Umbilical cord (tissue), 2 donors: ENCODE results near the gene ZNF43. TPM values are rescaled to one million over a fixed set of nuclear protein-coding genes. Genes with fewer than 3 reads are reported as not detected.
A peak's percentile ranks its signal among the peaks of the same experiment; 100 is the strongest.
"Not testable (repeated sequence)": the region's sequence is repeated elsewhere in the genome, so short reads cannot be mapped to it uniquely, and the experiment has no call there.

Experiments used
- DNase-seq: peaks from one replicate; pipeline ENCODE4 v3.0.0-alpha.2; 2015; ENCODE audit warnings: low spot score
- total RNA-seq: library from RNA; depleted of rRNA; stranded (reverse); fragments of >200 nt; gene quantifications from one replicate; pipeline ENCODE4 v1.2.3, GENCODE V29; 2014; ENCODE audit warnings: low replicate concordance; ENCODE audit not compliant: insufficient read depth

The ZNF43 gene
- 16.9 TPM for total RNA-seq

DNA sequence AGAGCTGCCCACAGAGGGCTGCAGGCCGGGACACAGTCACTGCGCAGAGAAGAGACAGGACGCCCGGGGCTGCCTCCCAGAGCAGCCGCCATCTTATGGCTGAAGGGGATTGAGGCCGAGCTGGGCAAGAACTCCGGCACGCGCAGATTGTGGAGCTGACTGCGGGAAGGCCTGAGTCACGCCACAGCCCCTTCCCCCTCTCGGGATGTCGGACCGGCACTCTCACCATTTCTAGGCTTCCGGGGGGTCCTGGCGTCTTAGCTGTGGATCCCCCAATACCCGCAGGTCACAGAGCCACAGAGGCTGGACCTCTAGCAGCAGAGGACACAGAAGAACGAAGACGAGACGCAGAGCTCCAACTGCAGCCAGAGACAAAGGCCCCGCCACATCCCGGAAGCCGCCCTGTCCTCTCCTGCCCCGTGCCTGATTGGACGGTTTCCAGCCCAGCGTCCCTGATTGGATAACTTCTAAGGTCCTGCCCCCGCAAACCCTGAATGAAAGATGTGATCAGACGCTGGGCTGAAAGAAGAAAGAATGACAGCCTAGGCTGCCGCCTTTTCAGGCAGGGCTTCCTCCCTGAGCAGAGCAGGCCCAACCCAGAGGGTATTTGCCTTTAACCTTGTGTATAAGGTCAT lies at the start of gene ZNF43:
ZNF43 (minus strand) TSS at position 373 of the 635 bp plus-strand sequence; CDS start at position 229, 144 bp downstream.
- DNase-seq = peak; percentile 99

DNA sequence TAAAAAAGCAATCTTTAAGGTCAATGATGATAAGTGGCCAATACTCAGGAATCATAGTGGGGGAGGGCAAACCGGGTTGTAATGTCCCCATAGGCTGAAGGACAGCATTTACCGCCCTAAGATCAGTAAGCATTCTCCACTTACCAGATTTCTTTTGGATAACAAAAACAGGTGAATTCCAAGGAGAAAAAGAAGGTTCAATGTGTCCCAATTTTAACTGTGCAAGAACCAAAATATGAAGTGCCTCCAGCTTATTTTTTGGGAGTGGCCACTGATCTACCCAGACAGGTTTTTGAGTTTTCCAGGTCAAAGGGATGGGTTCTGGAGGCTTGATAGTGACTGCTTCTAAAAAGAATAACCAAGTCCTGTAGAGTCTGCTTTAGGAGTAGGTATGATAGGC lies 49.5 kb upstream of the ZNF43 start:
- DNase-seq = not testable (repeated sequence)

DNA sequence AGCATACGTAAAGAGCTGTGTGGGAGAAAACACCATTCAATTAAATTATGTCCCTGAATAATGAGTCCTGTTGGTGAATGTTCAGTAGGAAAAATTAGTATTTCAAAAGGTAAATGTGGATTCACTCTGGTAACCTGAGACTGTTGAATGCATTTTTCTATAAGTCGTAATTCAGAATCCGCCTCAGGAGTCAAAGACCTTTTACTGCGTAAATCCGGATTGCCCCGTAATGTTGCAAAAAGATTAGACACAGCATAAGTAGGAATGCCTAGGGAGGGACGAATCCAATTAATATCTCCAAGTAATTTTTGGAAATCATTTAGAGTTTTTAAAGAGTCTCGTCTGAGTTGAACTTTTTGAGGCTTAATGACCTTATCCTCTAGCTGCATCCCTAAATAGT lies 48.8 kb upstream of the ZNF43 start:
- DNase-seq = not testable (repeated sequence)

DNA sequence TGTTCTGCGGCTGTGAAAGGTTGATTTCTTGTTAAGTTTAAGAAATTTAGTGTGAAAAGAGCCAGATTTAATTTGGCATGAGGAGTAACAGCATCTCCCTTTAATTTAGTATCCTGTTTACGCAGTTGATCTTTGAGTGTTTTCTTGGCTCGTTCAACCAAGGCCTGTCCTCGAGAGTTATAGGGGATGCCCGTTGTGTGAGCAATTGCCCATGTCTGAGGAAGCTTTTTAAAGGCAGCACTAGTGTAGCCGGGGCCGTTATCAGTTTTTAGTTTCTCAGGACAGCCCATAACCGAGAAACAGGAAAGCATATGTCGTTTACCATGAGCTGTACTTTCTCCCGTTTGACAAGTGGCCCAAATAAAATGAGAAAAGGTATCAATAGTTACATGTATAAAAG lies 47.5 kb upstream of the ZNF43 start:
- no peak for DNase-seq

DNA sequence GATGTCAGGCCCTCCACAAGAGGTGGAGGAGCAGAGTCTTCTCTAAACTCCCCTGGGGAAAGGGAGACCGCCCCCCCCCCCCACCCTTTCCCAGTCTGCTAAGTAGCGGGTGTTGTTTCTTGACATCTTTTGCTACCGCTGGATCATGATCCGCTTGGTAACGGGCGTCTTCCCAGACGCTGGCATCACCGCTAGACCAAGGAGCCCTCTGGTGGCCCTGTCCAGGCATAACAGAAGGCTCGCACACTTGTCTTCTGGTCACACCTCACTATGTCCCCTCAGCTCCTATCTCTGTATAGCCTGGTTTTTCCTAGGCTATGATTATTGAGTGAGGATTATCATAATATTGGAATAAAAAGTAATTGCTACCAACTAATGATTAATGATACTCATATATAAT lies 44.8 kb upstream of the ZNF43 start:
- DNase-seq = not testable (repeated sequence)

DNA sequence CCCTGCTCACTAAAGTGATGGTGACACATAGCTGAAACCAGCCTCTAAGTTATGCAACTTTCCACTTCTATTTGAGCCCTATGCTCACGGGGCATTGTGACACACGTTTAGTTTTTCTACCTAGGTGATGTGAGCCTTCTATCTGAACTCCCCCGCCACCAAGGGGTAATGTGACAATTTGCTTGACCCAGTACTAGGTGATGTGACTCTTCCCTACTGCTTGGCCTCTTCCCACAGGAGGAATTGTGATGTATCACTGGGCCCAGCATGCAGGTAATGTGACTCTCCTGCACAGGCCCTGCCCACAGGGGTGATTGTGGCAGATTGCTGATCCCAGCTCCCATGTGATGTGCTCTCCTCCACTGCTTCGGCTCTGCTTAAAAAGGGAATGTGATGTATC lies 42.7 kb upstream of the ZNF43 start:
- DNase-seq = no peak

DNA sequence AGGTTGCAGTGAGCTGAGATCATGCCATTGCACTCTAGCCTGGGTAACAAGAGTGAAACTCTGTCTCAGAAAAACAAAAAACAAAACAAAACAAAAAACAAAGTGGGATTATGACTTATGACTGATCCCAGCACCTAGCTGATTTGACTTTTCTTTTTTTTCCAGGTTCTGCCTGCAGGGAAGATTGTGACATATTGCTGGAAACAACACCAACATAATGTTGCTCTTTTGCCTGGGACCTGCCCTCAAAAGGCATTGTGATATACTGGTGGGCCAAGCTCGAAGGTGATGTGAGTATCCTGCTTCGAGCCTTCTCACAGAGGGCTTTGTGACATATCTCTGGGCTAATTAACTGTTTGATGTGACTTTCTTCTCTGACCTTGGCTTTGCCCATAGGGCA lies 42.0 kb upstream of the ZNF43 start:
- no peak for DNase-seq

DNA sequence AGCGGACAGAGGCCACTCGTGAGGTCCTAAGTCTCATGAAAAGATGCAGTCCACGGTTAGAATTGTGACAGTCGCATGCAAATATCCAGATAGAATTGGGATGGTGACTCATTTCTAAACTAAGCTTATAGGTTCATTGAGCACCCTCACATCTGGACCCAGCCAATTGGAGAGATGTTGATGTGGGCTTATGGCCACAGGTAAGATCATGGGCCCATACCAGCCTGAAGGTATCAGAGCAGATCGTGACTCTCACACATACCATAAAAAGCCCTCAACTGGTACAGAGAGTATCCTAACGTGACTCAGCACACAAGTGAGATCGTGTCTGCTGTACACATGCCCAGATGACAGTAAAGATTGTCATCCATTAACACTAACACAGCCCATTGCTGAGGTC lies 40.6 kb upstream of the ZNF43 start:
- DNase-seq = not testable (repeated sequence)

DNA sequence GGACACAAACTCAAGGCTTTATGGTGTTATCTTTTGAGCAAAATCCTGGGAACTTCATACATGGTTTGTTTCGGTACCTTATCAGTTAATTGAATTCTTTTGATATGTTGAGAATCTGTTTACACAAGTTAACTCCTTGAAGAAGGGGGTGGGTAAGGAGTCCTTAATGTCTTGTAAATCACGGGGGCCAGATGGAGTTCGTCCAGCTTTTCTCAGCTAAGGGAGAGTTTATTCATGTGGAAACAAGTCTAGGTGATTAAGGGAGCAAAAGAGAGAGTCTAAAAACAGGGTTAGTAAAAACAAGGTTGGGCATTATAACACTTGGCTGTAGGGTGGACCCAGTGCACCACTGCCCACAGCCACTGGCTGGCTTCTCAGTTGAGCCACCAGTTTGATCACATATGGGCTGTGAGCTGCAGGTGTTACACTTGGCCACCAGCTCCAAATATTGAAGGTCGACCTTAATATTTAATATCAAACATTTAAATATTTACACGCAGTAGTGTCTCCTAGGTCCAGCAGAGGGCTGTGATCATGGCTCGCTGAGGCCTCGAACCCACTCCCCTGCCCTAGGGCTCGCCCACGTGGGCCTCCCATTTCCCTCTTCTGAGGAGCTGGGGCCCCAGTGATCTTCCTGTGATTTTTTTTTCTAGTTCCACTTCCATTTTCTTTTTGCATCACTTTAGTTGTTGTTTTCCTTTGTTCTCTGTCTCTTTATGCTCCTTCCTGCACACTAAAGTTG lies 21.0 kb upstream of the ZNF43 start:
- no peak for DNase-seq

DNA sequence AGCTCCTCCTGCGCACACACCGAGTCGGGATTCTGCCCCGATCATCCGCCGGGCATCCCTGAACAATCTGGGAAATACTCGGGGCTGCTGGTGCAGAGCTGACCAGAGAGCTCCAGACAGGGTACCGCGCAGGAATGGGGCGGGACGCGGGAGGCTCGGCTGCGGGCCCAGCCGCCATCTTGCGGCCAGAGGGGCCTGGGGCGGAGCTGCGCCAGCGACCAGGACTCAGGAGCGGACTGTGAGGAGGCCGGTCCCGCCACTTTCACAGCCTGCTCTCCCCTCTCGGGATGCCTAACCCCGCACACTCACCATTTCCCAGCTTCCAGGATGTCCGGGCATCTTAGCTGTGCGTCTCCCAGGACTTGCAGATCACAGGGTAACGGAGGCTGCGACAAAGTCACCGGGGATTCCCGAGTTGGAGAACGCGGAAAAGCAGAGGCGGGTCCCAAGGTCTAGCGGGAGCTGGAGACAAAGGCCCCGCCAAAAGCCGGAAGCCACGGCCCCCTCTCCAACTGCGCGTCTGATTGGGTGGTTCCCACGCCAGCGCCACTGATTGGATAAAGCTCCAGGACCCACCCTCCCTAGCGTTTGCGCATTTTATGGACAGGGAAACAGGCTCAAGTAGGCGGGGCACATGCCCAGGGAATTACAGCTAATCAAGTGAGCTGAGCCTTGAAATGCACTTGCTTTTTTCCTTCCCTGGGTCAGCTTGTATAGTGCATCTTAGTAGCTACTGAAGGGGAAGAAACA lies 15.8 kb upstream of the ZNF43 start:
- peak; percentile 99 for DNase-seq

DNA sequence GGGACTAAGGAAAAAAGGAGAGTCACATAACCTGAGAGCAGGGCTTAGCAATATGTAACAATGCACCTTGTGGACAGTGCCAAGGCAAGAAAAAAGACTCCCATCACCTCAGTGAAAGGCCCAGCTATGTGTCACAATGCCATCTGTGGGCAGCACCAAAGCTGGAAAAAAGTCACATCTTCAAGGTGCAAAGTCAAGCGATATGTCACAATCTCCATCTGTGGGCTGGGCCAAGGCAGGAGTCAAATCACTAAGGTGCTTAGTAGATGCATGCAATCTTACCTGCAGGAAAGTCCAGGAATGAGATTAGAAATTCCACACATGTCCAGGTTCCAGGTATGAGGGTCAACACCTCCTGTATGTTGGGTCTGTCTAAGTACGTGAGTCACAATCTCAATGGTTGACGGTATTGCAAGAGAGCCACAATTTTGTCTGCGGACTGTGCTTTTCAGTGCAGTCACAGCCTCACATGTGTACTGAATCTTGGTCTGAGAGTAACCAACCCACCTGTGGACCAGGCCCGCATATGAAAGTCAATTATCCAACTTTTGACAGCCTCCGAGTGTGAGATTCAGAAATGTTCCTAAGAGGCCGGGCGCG lies 14.8 kb upstream of the ZNF43 start:
- no peak for DNase-seq

DNA sequence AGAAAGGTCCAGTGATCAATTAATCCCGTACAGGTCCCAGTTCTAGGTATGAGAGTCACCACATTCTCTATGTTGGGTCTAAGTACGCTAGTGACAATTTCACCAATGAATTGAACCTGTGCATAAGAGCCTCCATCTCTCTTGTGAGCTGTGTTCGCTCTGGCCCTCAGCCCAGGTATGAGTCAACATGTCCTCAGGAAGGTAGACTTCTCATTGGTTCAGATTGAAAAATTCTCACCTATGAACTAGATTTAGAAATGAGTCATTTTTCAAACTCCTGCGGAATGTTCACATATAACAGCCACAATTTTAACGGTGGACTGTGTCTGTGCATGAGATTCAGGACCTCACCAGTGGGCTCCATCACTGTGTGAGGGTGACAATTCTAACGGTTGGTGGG lies 12.7 kb upstream of the ZNF43 start:
- no peak for DNase-seq

DNA sequence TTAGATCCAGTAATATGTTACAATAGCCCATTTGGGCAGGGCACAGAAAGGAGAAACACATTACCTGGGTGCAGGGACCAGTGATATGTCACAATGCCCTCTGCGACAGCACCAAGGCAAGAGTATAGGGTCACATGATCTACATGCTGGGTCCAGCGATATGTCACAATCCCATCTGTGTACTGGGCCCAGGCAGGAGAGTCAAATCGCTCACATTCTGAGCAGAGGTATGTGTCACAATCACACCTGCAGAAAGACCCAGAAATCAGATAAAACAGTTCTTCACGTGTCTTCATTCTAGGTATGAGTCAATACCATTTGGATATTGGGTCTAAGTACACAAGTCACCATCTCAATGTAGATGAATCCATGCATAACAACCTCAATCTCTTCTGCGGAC lies 7.1 kb upstream of the ZNF43 start:
- DNase-seq = no peak

DNA sequence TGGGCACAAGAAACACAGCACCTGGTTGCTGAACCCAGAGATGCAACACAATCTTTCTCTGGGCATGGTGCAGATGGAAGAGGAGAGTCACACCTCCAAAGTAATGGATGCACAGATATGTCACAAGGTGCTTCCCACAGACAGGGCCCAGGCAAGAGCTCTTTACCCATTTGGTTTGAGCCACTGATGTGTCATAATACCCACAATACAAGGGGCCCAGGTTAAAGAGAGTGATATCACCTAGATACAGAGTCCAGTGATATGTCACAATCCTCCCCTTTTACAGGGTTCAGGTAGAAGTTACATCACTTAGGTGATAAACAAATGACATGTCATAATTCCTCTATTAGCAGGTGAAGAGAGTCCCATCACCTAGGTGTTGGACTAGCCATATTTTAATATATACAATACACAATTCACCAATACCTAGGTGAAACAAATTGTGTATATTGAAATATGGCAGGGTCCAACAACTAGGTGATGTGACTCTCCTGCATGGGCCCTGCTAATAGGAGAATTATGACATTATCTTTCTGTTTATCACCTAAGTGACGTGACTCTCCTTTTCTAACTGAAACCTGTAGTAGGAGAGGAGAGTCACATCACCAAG lies 5.6 kb upstream of the ZNF43 start:
- DNase-seq = no peak

DNA sequence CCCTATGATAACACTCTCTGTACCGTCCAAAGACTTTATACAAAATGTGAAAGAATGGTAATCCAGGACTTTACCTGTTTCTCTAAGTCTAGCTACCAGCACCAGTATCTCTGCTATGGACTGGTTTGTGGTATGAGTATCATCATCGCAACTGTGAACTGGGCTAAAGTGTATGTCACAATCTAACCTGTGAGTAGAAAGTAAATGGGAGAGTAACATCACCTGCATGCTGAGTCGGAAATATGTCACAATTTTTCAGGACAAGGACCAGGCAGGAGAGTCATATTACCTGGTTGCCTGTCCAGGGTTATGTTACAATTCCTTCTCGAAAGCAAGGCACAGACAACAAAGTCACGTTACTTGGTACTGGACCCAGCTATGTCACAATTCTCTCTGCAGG lies 5.1 kb upstream of the ZNF43 start:
- no peak for DNase-seq

DNA sequence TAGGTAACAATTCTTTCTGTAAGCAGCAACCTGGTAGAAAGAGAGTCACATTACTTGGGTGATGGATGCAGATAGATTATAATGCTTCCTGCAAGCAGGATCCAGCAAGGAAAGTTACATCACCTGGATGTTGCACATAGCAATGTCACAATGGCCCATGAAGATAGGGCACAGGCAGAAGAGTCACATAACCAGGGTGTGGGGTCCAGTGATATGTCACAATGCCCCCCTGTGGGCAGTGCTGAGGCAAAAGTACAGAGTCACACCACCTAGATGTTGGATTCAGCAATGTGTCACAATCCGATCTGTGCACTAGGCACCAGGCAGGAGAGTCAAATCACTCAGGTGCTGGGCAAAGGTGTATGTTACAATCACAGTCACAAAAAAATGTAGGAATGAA lies 4.0 kb upstream of the ZNF43 start:
- DNase-seq = no peak

DNA sequence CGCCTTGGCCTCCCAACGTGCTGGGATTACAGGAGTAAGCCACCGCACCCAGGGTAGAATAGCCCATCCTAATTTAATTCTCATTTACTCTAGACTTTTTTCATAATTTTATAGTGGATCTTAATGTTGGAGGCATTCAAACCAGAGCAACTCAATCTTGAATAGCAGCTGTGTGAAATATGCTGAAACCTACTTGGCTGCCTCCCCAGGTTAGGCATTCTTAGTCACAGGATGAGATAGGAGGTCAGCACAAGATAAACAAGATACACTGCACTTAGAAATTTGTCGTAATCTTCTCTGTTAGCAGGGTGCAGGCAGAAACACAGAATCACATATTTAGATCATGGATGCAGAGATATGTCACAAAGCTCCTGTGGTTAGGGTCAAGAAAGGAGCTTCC lies 2.7 kb upstream of the ZNF43 start:
- DNase-seq = no peak

DNA sequence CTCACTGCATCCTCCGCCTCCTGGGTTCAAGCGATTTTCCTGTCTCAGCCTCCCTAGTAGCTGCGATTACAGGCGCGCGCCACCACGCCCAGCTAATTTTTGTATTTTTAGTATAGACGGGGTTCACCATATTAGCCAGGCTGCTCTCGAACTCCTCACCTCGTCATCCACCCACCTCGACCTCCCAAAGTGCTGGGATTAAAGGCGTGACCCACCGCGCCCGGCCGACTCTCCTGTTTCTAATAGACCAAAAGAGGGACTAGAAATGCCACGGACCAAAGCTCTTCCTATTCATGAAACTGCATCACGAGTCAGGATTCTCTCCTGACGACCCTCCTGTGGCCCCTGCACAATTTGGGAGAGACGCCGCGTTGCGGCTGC lies 563 bp downstream of the ZNF43 start:
- DNase-seq = no peak

DNA sequence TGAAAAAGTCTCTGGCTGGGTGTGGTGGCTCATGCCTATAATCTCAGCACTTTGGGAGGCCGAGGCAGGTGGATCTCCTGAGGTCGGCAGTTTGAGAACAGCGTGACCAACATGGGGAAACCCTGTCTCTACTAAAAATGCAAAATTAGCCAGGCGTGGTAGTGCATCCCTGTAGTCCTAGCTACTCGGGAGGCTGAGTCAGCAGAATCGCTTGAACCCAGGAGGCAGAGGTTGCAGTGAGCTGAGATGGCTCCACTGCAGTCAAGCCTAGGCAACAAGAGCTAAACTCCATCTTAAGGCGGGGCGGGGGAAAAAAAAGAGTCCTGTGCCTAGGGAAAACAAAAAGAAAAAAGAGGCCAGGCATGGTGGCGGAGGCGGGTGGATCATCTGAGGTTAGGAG lies 2.2 kb downstream of the ZNF43 start:
- DNase-seq = no peak

DNA sequence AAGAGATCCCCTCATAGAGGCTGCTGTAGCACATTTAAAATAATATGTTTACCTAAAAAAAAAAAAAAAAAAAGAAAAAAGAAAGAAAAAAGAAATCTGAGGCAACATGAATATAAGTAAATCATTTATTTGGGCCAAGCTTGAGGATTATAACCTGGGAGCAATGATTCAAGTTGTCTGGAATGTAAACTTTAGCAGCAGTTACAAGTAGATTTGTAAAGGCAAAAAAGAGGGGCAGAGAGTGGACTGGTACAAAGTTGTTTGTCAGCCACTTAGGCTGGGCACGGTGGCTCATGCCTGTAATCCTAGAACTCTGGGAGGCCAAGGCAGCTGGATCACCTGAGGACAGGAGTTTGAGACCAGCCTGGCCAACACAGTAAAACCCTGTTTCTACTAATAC lies 11.3 kb downstream of the ZNF43 start:
- no peak for DNase-seq

DNA sequence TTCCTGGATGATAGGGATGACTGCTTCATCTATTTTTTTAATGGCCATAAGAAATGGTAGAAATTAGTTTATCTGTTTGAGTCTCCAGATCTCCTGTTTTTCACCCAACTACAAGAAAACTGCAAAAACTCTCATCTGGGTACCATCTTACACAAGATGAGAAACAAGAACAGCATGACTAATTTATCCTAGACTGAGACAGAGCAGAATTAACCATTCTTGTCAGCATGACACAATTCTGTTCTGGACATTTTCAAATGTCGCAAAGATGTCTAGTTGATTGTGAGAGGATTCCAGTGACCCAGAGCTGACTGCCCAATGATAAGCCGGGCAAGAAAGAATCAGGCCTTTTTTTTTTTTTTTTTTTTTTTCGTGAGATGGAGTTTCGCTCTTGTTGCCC lies 12.8 kb downstream of the ZNF43 start:
- DNase-seq = no peak

DNA sequence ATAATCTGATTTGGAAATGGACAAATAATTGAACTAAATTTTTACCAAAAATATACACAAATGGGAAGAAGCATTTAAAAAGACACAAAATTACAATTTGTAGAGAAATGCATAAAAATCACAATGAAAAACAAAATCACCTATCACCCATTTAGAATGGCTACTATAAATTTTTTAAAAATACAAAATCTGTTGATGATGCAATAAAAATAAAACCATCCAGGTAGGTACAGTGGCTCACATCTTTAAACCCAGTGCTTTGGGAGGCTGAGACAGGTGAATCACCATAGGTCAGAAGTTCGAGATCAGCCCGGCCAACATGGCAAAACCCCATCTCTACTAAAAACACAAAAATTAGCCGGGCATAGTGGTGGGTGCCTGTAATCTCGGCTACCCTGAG lies 23.5 kb downstream of the ZNF43 start:
- no peak for DNase-seq
